ENCODE measurements around the gene BMAL1. TPM values are rescaled to one million over a fixed set of nuclear protein-coding genes. Genes with fewer than 3 reads are reported as not detected.

Gene BMAL1
- 3.8 and 5.0 TPM in 2 replicates for total RNA-seq (2014; rRNA removed; shearing (Covaris generic))

DNA sequence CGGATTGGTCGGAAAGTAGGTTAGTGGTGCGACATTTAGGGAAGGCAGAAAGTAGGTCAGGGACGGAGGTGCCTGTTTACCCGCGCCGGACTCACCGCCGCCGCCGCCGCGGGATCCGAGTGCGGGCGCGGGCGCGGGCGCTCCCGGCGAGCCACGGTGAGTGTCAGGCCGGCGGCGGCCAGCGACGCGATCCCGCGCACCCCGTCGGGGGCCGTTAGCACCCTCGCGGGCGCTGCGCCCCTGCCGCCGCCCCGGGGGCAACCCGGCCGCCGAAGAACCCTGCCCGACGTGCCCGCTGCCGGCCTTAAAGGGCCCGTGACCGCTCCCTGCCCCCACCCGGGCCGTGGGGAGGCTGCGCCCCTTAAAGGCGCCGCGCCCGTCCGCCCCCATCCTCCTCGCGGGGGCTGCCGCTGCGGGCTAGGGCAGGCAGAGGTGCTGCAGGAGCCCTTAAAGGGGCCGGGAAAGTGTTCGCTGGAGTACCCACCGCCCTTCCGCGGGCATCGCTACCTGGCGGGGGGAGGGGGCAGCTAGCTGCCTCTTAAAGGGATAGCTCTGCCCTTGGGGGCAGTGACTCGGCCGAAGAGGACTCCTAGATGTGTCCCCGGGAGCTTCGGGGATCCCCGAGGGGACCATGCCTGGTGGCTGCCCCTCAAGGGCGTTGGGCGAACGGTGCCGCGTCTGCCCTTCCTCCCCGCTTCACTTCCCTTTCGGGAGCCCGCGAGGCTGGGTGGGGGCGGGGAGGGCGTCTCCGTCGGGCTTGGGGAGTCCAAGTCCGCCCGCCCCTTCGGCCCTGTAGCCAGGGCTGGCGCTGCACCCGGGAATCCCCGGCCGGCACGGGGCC is at the start of gene BMAL1:
Gene BMAL1, plus strand, starts transcription at position 23 of the 841 bp plus-strand sequence. CDS start 76,519 bp downstream, outside the sequence.
- H3K4me3 ChIP-seq (ENCODE audit: insufficient read depth, low read depth, low read length) = peak within 1 kb of the TSS; percentile 68
- DNase-seq = peak; percentile 72
- peaks cover 63% of the 10 kb centered on the region for H3K27me3 ChIP-seq (ENCODE audit: control insufficient read depth, insufficient read depth, low read length)
- no peaks in the 10 kb centered on the region for H3K36me3 ChIP-seq (replicated peaks; ENCODE audit: control insufficient read depth, insufficient read depth, low read length)

DNA sequence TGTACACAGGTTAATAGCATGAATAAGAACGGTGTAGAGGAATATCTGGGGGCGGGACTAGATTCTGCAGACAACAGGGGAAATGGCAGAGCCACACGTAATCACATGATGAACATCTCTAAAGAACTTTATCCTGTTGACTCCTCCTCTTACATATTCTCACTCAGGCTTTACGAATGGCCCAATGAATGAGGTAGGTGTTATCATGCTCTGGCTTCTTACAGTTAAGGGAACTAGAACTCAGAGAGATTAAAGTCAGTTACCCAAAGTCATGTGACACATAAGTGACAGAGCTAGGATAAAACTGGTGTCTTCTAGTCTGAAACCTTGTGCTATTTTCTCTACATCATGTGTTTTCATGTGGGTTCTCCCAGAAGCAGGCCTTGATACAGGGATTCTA is 49.0 kb upstream of the BMAL1 start:
- H3K36me3 ChIP-seq (replicated peaks; ENCODE audit: control insufficient read depth, insufficient read depth, low read length) = no peaks in the 10 kb centered on the region
- H3K27me3 ChIP-seq (ENCODE audit: control insufficient read depth, insufficient read depth, low read length) = no peaks in the 10 kb centered on the region; the same call in 1 of the 2 replicates
- DNase-seq = no peak
- no peak overlapping the region for H3K4me3 ChIP-seq (ENCODE audit: insufficient read depth, low read depth, low read length)

DNA sequence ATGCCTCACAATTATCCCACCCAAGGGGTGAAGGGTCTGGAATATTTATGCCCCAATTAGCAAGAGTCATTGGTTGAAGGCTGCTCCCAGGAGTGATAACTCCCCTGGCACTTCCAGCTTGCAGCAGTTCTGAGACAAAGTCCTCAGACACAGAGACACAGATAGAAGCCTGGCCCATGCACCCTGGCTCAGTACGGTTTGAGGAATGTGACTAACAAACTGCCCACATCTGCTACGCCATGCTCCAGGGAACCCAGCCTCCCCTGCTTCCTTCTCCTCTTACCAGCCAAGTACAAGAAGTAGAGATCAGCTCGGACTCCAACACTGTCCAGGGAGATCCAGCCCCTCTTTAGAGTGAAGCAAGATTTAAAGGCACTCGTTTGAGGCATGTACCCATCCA is 48.5 kb upstream of the BMAL1 start:
- Histone ChIP-seq H3K4me3 (ENCODE audit: insufficient read depth, low read depth, low read length) (no peak overlapping the region), H3K36me3 (replicated peaks; ENCODE audit: control insufficient read depth, insufficient read depth, low read length) (no peaks in the 10 kb centered on the region), H3K27me3 (ENCODE audit: control insufficient read depth, insufficient read depth, low read length) (no peaks in the 10 kb centered on the region; the same call in 1 of the 2 replicates)
- DNase-seq = no peak

DNA sequence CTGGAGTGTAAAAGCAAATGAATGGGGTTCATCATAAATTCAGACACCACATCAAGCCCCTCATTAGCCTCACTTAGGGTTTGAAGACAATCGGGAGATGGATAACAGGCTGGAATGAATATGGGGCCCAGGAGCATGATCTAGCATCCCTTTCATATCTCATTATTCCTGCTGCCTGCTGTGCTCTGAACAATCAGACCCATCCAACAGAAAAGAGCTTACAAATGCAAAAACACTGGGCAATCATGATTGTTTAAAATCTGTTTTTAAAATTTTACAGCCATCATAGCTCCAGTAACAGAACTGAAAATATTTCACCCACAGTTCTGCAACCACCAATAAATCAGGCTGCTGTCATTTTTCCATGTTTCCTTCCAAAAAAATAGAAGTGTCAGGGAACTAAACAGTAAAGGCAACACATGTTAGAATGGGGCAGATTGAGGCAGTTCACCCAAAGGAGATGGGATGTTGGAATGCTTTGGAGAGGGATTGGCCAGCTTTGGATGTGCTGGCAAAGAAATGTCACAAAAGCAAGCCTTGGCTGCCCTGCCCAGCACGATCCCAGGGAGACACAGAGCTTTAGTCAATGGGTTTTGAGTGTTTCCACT is 47.8 kb upstream of the BMAL1 start:
- no peak for DNase-seq
- Histone ChIP-seq H3K36me3 (replicated peaks; ENCODE audit: control insufficient read depth, insufficient read depth, low read length) (no peaks in the 10 kb centered on the region), H3K4me3 (ENCODE audit: insufficient read depth, low read depth, low read length) (no peak overlapping the region), H3K27me3 (ENCODE audit: control insufficient read depth, insufficient read depth, low read length) (no peaks in the 10 kb centered on the region; the same call in 1 of the 2 replicates)

DNA sequence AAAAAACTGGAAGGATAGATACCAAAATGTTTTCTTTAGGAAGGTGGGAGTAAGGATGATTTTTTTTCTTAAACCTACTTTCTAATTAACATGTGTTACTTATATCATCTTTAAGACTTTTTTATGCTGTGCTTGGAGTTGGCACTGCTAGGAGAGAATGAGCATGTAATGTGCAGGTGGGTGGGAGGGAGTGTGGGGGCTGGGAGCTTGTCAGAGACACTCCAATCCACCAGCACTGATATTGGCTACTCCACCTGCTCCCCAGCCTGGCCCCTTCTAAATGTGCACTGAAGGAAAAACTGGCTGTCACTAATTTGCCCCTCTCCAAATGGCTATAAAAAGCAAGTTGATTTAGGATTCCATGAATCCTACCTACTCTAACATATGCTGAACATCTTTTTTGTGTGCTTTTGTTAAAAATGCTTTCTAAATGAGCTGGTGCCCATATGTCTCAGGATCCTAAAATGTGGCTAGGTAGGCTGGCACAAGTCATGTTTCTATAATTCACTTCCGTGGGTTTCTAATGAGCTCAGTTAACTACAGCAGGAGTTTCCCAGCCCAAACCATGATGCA is 44.3 kb upstream of the BMAL1 start:
- Histone ChIP-seq H3K27me3 (ENCODE audit: control insufficient read depth, insufficient read depth, low read length) (no peaks in the 10 kb centered on the region), H3K36me3 (replicated peaks; ENCODE audit: control insufficient read depth, insufficient read depth, low read length) (no peaks in the 10 kb centered on the region), H3K4me3 (ENCODE audit: insufficient read depth, low read depth, low read length) (no peak overlapping the region)
- DNase-seq = no peak

DNA sequence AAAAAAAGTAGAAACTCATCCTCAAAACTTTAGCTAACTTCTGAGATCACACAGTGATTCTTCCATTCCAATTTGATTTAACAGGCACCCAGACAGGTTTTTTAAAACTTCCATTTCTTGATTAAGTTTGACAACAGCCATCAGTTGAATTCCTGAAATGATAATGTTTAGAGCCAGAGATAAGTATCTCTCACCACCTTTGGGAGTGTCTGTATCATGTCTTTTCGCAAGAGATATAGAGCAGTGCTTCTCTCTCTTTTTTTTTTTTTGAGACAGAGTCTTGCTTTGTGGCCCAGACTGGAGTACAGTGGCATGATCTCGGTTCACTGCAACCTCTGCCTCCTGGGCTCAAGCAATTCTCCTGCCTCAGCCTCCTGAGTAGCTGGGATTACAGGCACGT is 41.7 kb upstream of the BMAL1 start:
- H3K36me3 ChIP-seq (replicated peaks; ENCODE audit: control insufficient read depth, insufficient read depth, low read length) = no peaks in the 10 kb centered on the region
- no peak overlapping the region for H3K4me3 ChIP-seq (ENCODE audit: insufficient read depth, low read depth, low read length)
- no peaks in the 10 kb centered on the region for H3K27me3 ChIP-seq (ENCODE audit: control insufficient read depth, insufficient read depth, low read length)
- DNase-seq = no peak

DNA sequence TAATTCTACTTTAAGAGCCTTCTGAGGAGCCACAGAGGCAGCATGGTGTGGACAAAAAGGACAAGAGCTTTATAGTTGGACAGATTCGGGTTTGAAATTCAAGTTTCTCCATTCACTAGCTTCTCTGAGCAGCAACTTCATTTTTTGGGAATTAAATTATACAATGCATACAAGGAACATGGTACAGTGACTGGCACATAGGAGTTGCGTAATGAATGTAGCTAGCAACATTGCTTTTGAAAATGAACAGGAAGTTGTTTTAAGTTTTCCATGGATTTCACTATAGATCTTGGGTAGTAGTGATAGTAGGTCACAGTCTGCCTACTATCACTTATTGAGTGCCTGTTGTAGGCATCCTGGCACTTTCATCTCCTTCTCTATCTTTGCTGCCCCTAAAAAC is 41.0 kb upstream of the BMAL1 start:
- Histone ChIP-seq H3K4me3 (ENCODE audit: insufficient read depth, low read depth, low read length) (no peak overlapping the region), H3K36me3 (replicated peaks; ENCODE audit: control insufficient read depth, insufficient read depth, low read length) (no peaks in the 10 kb centered on the region), H3K27me3 (ENCODE audit: control insufficient read depth, insufficient read depth, low read length) (no peaks in the 10 kb centered on the region)
- no peak for DNase-seq

DNA sequence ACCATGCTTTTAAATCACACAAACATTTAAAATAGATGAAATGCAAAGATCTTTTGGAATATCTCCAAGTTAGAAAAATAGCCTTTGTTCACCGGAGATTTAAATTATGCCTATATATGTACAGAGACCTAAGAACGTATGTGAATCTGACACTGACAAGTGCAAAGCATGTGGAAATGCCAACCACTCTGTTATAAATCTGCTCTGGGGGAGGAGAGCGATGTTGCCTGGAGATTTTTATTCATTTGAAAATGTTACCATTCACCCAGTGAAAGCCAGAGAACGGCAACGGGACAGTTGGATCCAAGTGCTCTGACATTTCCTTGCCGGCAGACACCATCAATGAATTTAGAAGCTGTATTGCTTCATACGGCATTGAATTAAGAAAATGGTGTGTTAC is 39.8 kb upstream of the BMAL1 start:
- Histone ChIP-seq H3K36me3 (replicated peaks; ENCODE audit: control insufficient read depth, insufficient read depth, low read length) (no peaks in the 10 kb centered on the region), H3K27me3 (ENCODE audit: control insufficient read depth, insufficient read depth, low read length) (no peaks in the 10 kb centered on the region), H3K4me3 (ENCODE audit: insufficient read depth, low read depth, low read length) (no peak overlapping the region)
- DNase-seq = no peak

DNA sequence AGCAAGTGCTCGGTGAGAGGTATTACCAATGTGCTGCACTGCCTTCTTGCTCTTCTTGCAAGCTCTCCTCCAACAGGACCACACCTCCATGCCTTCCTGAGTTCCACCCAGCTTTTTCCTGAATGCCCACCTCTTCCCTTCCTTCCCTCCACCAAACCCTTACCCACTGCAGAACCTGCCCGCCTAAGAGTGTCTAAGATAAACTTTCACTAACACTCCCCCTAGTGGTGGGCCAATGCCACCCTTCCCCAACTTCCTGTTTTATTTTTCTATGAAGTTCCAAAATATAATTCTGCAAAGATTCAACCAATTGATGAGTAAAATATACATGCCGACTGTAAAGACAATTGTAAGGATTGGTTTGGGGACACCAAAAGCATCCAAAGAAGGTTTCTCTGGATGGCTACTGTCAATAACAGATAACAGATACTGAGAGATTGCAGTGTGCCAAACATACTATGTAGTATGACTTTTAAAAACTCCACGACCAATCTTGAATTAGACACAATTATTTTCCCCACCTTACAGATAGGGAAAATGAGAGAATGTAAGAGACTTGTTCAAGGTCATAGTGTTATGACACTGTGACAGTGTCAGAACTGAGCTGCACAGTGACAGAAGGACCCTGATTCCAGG is 38.6 kb upstream of the BMAL1 start:
- peak; percentile 26 for DNase-seq
- Histone ChIP-seq H3K4me3 (ENCODE audit: insufficient read depth, low read depth, low read length) (no peak overlapping the region), H3K36me3 (replicated peaks; ENCODE audit: control insufficient read depth, insufficient read depth, low read length) (no peaks in the 10 kb centered on the region), H3K27me3 (ENCODE audit: control insufficient read depth, insufficient read depth, low read length) (no peaks in the 10 kb centered on the region)

DNA sequence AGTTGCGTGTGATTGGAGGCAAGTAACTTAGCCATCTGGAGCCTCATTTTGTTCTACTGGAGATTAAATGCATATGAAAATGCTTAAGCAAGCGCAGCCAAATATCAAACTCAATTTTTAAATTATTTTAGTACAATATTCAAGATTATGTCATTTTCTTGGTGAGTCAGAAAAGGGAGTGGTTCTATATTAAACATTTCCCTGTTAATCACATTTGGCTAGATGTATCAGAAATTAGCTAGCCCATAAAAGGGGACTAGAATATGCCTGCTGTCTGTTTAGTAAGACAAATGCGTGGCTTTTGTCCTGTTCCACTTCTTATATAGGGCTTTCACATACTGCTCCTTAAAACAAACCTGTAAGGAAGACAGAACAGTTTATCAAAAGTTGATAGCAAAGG is 35.0 kb upstream of the BMAL1 start:
- H3K36me3 ChIP-seq (replicated peaks; ENCODE audit: control insufficient read depth, insufficient read depth, low read length) = no peaks in the 10 kb centered on the region
- no peak overlapping the region for H3K4me3 ChIP-seq (ENCODE audit: insufficient read depth, low read depth, low read length)
- no peaks in the 10 kb centered on the region for H3K27me3 ChIP-seq (ENCODE audit: control insufficient read depth, insufficient read depth, low read length)
- no peak for DNase-seq

DNA sequence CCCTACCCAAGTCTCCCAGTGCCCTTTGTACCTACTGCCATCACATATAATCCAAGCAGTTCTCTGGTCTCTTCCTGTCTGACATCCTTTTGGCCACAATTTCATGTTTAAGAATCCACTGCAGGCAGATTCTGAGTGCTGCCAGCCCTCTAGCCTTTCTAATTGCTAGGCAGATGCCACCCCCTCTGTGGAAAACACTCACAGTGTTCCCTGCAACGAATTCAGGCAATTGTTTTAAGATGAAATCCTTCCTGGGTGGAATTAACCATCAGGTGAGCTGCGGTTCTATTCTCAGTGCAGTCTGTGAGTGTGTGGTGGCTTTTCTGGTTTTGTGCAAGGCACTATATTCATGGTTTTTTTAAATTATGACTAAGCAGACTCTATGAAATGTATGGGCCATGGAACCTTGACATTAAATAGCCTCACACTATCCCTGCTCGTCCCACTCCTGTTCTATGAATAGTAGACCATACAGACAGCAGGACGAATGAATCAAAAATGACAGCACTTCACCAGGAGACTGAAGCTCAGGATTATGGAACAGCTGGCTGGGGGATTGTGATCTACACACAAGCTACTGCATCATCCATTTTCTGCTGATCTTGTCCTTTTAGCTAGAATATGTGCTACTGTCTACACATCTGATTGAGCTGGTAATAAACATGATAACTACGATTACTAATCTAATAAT is 29.8 kb upstream of the BMAL1 start:
- Histone ChIP-seq H3K4me3 (ENCODE audit: insufficient read depth, low read depth, low read length) (no peak overlapping the region), H3K27me3 (ENCODE audit: control insufficient read depth, insufficient read depth, low read length) (no peaks in the 10 kb centered on the region), H3K36me3 (replicated peaks; ENCODE audit: control insufficient read depth, insufficient read depth, low read length) (no peaks in the 10 kb centered on the region)
- no peak for DNase-seq

DNA sequence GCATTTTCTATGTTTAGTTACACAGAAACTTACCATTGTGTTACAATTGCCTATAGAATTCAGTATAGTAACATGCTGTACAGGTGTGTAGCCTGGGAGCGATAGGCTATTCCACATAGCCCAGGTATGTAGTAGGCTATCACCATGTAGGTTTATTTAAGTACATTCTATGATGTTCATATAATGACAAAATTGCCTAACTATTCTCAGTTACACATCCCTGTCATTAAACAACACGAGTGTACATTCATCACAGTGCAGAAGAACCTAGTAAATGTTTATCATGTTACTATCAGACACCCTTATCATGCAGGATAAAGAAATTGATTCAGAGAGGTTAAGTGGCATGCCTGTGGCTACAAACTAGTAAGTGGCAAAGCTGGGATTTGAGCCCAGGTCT is 28.4 kb upstream of the BMAL1 start:
- H3K27me3 ChIP-seq (ENCODE audit: control insufficient read depth, insufficient read depth, low read length) = no peaks in the 10 kb centered on the region
- H3K4me3 ChIP-seq (ENCODE audit: insufficient read depth, low read depth, low read length) = no peak overlapping the region
- H3K36me3 ChIP-seq (replicated peaks; ENCODE audit: control insufficient read depth, insufficient read depth, low read length) = no peaks in the 10 kb centered on the region
- no peak for DNase-seq

DNA sequence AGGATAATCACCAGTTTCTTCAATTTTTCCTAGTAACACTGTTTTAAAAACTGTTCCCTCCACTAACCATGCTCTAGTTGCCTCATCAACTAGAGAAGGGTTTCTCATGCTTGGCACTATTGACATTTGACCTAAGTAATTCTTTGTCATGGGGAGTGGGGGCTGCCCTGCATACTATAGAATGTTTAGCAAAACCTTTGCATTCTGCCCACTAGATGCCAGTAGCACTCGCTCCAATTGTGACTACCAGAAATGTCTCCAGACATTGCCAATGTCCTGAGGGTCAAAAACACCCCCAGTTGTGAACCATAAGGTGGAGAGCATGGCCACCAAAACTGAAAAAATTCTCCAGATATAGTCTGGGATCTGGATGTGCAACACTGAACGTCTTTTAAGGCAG is 27.6 kb upstream of the BMAL1 start:
- Histone ChIP-seq H3K36me3 (replicated peaks; ENCODE audit: control insufficient read depth, insufficient read depth, low read length) (no peaks in the 10 kb centered on the region), H3K4me3 (ENCODE audit: insufficient read depth, low read depth, low read length) (no peak overlapping the region), H3K27me3 (ENCODE audit: control insufficient read depth, insufficient read depth, low read length) (no peaks in the 10 kb centered on the region)
- DNase-seq = no peak

DNA sequence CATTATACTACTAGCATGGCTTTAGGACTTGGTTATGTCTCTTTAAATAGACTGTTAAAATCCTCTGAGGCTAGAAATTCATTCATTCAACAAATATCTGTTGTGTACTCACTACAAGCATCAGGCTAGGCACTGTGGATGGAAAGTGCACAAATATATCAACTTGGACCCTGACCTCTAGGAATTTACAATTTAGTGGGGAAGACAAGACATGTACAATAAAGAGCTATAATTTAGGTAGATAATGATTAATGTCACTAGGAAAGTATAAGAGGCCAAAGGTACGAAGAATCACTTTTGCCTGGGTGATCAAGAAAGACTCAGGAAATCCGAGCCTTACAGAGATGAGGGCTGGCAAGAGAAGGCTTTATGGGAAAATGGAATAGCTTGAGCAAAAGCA is 25.6 kb upstream of the BMAL1 start:
- Histone ChIP-seq H3K27me3 (ENCODE audit: control insufficient read depth, insufficient read depth, low read length) (no peaks in the 10 kb centered on the region), H3K36me3 (replicated peaks; ENCODE audit: control insufficient read depth, insufficient read depth, low read length) (no peaks in the 10 kb centered on the region), H3K4me3 (ENCODE audit: insufficient read depth, low read depth, low read length) (no peak overlapping the region)
- DNase-seq = no peak
